ENCODE data around the gene RB1. TPM values are rescaled to one million over a fixed set of nuclear protein-coding genes. Genes with fewer than 3 reads are reported as not detected.

The RB1 gene
- total RNA-seq, 1 donor from 2014 or later = 48.0 TPM

DNA sequence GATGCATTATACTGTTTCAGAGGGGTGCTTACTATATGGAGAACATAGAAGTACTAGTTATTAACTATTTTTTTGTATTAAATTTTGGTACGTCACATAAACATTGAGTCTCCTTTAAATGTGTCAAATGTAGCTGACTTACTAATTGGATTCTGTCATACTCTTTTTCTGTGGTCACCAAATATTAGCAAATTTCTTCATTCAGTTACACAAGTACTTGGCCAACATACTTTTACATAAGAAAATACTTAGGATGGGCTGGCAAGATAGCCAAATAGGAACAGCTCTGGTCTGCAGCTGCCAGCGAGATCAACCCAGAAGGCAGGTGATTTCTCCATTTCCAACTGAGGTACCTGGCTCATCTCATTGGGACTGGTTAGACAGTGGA lies 90.1 kb downstream of the RB1 start:
- Mint-ChIP-seq H3K4me1 (peaks cover 7% of the 10 kb centered on the region), H3K4me3 (no peak overlapping the region), H3K9me3 (peaks cover 7% of the 10 kb centered on the region), H3K27me3 (ENCODE audit: low read depth) (no peaks in the 10 kb centered on the region), H3K27ac (ENCODE audit: unreplicated experiment) (peak overlapping the region; percentile 52), H3K36me3 (ENCODE audit: low read depth) (peaks cover 51% of the 10 kb centered on the region)
- TF ChIP-seq CTCF (conservative IDR thresholded peaks at IDR 0.05) = no peak
- no peak for DNase-seq (ENCODE audit: low read depth, low spot score)

DNA sequence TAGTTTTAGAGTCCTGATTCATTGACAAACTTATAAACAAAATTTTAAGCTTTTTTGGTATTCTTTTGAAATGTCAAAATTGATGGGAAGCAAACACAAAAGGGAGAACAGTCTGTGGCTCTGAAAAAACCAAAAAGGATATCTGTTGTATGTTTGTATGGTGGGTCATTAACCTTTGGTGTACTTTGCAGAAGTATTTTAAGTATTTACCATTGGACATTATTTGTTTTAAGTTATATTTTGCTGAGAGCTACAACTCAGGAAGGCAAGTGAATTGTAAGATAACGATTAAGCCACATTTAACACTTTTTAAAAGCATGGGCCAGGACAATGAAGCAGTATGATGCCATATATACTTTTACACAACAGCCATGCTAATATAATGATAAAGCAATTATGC lies 94.2 kb downstream of the RB1 start:
- H3K9me3 Mint-ChIP-seq = peaks cover 7% of the 10 kb centered on the region
- H3K36me3 Mint-ChIP-seq (ENCODE audit: low read depth) = peaks cover 41% of the 10 kb centered on the region
- no peak overlapping the region for H3K27ac Mint-ChIP-seq (ENCODE audit: unreplicated experiment)
- no peak for DNase-seq (ENCODE audit: low read depth, low spot score)
- no peak for TF ChIP-seq CTCF (conservative IDR thresholded peaks at IDR 0.05)
- peaks cover 14% of the 10 kb centered on the region for H3K4me1 Mint-ChIP-seq
- H3K27me3 Mint-ChIP-seq (ENCODE audit: low read depth) = no peaks in the 10 kb centered on the region
- H3K4me3 Mint-ChIP-seq = no peak overlapping the region

- DNase-seq (ENCODE audit: low read depth, low spot score) = no peak
- no peak for TF ChIP-seq CTCF (conservative IDR thresholded peaks at IDR 0.05)
- Mint-ChIP-seq H3K36me3 (ENCODE audit: low read depth) (peaks cover 36% of the 10 kb centered on the region), H3K4me3 (no peak overlapping the region), H3K27ac (ENCODE audit: unreplicated experiment) (no peak overlapping the region), H3K9me3 (peaks cover 7% of the 10 kb centered on the region), H3K27me3 (ENCODE audit: low read depth) (no peaks in the 10 kb centered on the region), H3K4me1 (peaks cover 14% of the 10 kb centered on the region)
These were observed 95.0 kb downstream of the RB1 start for GRCh38 chr13:48398450-48399095.

- Mint-ChIP-seq H3K27me3 (ENCODE audit: low read depth) (no peaks in the 10 kb centered on the region), H3K9me3 (peaks cover 5% of the 10 kb centered on the region), H3K4me1 (peaks cover 14% of the 10 kb centered on the region), H3K4me3 (no peak overlapping the region), H3K36me3 (ENCODE audit: low read depth) (peaks cover 23% of the 10 kb centered on the region), H3K27ac (ENCODE audit: unreplicated experiment) (no peak overlapping the region)
- DNase-seq (ENCODE audit: low read depth, low spot score) = no peak
- TF ChIP-seq CTCF (conservative IDR thresholded peaks at IDR 0.05) = no peak
These were observed 96.6 kb downstream of the RB1 start for GRCh38 chr13:48400090-48400694.

DNA sequence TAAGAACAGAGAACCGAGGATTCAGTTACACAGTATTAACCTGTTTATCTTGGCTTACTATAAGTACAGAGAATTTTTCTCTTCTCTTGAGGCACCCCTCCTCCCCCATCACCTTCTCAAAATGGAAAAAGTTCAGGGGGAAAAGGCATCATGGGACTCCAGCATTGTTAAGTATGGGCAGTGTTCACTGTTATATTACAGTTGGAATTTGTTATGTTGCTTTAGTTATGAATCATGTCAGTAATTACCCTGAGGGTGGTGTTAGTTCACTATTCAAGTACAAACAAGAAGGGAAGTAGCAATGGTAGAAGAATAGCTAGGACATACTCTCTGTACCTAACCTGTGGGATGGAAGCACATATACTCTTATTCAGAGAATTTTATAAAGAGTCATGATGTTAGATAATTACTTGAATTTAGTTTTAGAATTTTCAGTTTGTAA lies 97.3 kb downstream of the RB1 start:
- Mint-ChIP-seq H3K4me3 (no peak overlapping the region), H3K27me3 (ENCODE audit: low read depth) (no peaks in the 10 kb centered on the region), H3K27ac (ENCODE audit: unreplicated experiment) (peak overlapping the region; percentile 7), H3K9me3 (no peaks in the 10 kb centered on the region), H3K4me1 (peaks cover 14% of the 10 kb centered on the region), H3K36me3 (ENCODE audit: low read depth) (peaks cover 16% of the 10 kb centered on the region)
- no peak for TF ChIP-seq CTCF (conservative IDR thresholded peaks at IDR 0.05)
- DNase-seq (ENCODE audit: low read depth, low spot score) = no peak
